Activated CD4-positive, alpha-beta T cell treated with anti-CD3 and anti-CD28 coated beads, Interleukin-2, amount 50 U/mL, for 48 hours (primary cell): Measurements from ENCODE around the gene TGOLN2.

Experiments used
- DNase-seq, 2 experiments: peaks; one replicate each; pipeline ENCODE4 v3.0.0-alpha.2; 2020

Gene TGOLN2

GRCh38 chr2:85308896-85309555 lies 18.8 kb downstream of the TGOLN2 start:
- no peak for DNase-seq

GRCh38 chr2:85308201-85308600 lies 19.6 kb downstream of the TGOLN2 start:
- no peak for DNase-seq

GRCh38 chr2:85307527-85307897 lies 20.3 kb downstream of the TGOLN2 start:
- DNase-seq, result no peak

GRCh38 chr2:85303780-85304531 lies 23.8 kb downstream of the TGOLN2 start:
- no peak for DNase-seq

DNA sequence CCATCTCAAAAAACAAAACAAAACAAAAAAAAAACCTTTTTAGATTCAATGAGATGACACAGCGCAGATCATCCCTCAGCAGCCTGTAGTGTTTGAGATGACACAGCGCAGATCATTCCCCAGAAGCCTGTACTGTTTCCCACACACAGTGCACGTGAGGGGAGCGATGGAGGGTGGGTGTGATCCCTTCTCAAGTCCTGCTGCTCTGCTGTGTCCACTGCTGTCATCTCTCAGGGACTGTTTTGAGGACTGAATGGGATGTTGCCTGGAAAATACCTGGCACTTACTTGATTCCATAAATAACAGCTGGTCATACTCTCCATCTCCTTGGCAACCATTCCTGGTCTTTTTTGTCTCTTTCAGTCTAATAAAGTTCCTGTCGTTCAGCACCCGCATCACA lies 25.7 kb downstream of the TGOLN2 start:
- no peak for DNase-seq

- DNase-seq, result no peak
These were observed 36.3 kb downstream of the TGOLN2 start for GRCh38 chr2:85291425-85292023.

GRCh38 chr2:85288244-85288725 lies 39.5 kb downstream of the TGOLN2 start:
- DNase-seq, result no peak

- no peak for DNase-seq
These were observed 40.1 kb downstream of the TGOLN2 start for GRCh38 chr2:85287721-85288120.

DNA sequence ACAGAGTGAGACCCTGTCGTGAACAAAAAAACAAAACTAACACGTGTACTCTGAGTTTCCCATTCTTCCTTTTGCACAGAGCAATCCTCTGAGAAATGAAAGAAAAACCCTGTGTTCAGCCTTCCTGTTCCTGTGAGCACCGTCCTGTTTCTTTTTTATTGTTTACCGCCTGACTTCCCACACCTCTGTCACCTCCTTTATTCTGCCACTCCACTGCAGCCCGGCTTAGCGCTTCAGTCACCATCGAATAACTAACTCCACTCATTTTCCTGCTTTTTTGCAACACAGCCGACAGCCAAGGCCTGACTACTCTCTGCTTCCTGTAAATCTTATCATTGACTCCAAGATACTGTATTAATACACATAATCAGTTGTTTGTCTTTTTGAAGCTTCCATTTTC lies 40.9 kb downstream of the TGOLN2 start:
- DNase-seq, result no peak

DNA sequence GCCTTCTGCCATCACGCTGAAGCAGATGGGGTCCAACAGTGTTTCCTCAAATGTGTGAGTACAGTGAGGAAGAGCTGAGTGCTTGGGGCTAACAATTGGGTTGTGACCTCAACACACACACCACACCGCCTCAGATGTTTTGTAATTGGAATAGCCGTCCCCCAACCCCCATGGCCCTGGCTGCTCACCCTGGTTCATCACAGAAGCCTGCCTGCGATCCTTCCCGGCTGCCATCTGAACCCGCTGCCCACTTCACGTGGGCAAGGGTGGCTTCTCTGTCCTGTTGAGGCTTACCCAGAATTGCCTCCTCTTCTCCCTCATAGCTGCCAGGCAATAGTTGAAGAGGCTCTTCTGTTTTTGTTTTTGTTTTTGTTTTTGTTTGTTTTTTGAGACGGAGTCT lies 44.1 kb downstream of the TGOLN2 start:
- no peak for DNase-seq

- no peak for DNase-seq
These were observed 44.9 kb downstream of the TGOLN2 start for GRCh38 chr2:85282914-85283313.

DNA sequence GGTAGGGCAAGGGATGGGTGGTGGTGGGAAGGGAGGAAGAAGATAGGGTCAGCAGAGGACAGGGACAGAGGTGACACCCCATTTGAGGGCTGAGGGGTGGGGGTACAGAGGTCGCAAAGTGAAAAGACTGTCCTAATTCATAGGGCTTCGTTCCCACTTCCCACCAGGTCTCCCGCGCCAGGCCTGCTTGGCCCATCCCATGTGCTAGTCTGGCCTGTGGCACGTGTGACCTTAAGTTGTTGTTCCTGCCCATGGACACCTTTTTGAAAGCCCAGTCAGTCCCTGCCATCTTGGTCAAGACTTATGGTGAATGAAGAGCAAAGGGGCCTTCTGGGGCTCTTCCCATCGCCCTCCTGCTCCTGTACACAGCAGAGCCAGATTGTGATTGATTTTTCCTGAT lies 46.2 kb downstream of the TGOLN2 start:
- DNase-seq, result no peak

DNA sequence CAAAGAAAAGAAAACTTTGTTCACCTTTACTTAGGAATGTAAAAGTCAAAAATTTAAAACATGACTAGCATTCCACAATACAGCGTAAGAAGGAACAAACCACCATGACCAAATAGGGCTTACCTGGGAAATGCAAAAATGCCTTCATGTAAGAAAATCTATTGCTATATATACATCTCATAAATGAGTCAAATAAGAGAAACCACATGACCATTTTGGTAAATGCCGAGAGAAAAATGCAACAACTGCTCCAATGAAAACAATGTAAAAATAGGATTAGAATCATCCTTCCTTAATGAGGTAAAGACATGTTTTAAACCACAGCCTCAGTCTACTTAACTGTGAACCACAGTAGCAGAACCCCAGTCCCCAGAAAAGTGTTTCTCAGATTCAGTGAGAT lies 49.4 kb downstream of the TGOLN2 start:
- DNase-seq, result no peak

DNA sequence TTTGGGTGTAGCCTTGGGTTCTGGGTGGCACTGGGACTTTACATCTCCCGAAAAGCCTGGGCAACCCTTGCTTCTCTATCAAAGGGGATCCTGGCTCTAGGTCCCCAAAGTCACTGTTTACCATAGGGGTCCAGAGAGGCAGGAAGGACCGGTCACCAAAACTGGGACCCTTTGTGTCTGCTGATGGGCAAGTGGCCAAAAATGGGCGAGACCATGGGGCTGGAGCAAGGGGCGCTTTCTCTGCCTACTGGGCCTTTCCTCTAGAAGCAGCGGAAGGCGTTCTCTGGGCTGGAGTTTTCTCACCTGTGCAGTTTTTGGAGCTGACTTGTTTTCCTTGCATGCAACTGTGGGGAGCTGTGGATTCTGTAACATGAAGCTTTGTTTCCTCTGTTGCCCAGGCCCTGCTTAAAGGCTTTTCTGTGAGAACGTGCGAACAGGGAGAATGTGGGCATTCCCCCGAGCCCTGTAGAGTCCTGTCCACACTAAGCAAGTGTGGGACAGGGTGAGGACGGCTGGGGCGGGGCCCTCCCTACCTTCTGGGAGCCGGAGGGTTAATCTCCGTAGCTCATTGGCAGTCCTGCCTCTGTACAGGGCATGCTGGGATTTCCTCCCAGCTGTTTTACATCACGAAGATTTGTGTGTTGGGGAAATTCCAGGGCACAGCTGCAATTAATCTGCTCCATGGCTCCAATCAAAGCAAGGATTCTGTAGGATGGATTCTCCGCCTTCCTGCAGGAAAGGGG lies 50.2 kb downstream of the TGOLN2 start:
- no peak for DNase-seq

DNA sequence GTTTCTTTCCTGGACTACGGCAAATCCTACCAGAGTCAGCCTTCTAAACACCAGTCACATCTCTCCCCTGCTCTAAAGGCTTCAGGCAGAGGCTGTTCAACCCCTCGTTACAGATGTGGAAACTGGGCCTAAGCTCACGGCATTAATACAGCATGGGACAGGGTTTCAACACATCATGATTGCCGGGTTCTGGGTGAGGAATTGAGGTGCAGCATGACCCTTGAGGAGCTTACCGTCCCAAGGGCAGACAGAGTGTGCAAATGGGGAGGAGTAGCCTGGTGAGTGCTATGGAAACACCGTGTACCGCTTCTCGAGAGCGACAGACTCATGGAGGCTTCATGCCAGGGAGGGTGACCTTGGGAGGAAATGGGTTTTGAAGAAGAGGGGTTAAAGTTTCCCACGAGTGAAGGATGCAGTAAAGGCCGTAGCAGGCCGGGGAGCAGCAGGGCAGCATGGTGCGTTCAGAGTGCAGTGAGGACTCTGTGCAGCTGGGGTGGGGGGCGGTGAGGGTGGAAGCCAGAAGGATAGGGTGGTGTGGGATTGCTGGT lies 51.1 kb downstream of the TGOLN2 start:
- DNase-seq, result no peak

DNA sequence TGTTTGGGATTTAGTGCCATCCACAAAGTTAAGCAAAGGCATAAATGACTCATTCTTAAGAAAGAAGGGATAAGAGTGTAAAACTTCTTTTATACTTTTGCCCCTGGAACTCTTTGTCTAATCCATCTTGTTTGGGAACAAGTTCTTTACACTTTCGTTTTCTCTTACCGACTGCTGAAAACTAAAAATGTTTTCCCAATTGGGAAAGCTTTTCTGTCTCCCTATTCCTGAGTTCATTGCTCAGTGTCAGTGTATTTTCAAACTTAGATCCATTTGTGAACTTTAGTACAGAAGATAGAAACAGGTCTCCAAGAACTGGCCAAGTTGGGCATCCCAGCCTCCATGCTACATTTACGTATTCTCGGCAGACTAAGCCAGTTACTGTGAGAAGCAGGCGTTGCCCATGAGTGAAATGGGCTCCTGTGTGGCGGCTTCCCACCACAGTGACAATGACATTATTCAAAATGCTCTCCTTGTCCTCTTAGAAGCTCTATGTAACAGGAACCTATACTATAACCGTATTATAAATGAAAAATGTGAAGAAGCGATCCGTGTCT lies 51.7 kb downstream of the TGOLN2 start:
- DNase-seq, result no peak

DNA sequence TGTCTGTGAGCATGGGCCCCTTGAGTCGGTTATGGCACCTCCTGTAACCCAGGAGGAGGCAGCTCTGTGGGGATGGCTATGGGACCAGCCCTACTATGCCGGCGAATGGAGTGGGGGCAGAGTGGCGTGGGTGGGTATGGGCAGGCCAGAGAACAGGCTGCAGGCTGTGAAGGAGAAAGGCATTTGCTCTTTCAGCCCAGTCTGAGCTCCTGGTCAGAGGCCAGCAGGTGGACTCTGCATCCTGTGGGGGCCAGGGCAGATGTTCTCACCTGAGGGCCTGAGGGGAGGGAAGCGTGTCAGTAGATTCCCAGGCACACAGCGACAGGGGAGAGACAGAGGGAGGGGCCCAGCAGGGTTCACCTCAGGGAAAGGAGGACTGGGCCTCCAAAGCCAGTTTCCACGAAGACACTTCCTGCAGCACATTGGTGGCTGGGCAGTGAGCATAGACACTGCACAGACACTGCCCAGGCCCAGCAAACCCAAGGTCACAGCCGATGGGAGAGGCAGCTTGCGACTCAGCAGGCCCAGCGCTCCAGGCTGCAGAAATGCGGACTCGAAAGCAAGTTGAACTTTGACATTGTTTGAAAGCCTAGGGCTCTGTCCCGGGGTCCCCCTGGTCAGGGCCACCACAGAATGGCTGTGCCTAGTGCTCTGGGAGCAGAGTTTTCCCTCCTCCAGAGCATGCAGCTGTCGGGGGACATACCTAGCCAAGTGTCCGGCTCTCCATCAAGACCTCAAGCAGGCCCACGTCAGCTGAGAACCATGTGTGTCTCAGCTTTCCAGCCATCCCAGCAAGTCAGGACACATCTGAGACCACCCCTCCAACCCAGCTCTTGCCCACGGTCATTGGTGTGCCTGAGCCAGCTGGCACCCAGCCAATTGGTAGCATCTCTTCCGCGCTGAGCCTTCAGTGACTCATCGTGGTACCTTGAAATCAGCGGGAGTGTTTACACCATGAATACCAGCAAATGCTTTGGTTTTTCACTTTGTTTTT lies 53.8 kb downstream of the TGOLN2 start:
- no peak for DNase-seq

DNA sequence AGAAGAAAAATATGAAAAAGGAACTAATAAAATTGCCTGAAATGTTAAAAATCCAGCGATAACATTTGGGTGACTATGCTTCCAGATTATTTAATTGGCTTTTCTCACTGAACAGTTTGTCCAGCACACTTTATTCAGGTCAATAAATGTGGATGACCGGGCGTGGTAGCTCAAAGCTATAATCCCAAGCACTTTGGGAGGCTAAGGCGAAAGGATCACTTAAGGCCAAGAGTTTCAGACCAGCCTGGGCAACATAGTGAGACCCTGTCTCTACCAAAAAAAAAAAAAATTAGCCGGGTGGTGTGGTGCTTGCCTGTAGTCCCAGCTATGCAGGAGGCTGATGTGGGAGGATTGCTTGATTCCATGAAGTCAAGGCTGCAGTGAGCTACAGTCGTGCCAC lies 55.4 kb downstream of the TGOLN2 start:
- no peak for DNase-seq

DNA sequence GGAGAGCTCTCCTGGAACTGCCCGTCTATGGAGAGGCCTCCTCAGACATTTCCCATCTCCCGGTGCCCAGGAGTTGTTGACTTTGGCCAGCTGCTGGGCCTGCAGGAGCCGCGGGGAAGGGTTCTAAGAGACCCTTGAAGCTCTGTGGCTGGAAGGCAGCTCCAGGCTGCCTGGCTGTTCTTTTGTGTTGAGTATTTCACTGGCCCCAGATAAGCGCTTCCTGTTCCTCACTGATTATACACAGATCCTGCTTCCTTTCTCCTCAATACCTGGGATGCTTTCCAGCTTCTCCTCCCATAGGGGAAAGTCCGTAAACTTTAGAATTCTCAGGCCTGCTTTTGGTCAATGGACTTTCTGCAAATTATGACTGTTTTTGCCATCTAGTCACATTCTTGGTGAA lies 57.8 kb downstream of the TGOLN2 start:
- no peak for DNase-seq
